Panc1 (cell line): ENCODE results near the gene SLC5A11. TPM values are rescaled to one million over a fixed set of nuclear protein-coding genes. Genes with fewer than 3 reads are reported as not detected.

Experiments used
- ATAC-seq: fragments of 200-7000 bp; cut with Tn5 transposase; 2 replicates; pipeline ENCODE4 v1.9.1; 2020; ENCODE audit warnings: mild to moderate bottlenecking, moderate library complexity
- BruUV-seq: library from RNA; stranded (reverse); fragments of 400-500 nt; replicated peaks from 2 replicates; lab custom pipeline; 2021; lab: Mats Ljungman, UMichigan
- CTCF ChIA-PET: fragments of 300-600 bp; sonication (Branson Sonifier 250); formaldehyde crosslinking; loops from one replicate; lab custom pipeline; 2022; ENCODE audit warnings: antibody characterized with exemption; lab: Charles Lee
- POLR2A ChIA-PET: fragments of 300-600 bp; sonication (Branson Sonifier 250); formaldehyde crosslinking; loops from one replicate; lab custom pipeline; 2022; ENCODE audit warnings: antibody characterized with exemption; lab: Charles Lee
- DNase-seq: peaks from one replicate; pipeline ENCODE4 v3.0.0-alpha.2; 2010; ENCODE audit warnings: low read depth, low spot score
- H3K27ac ChIP-seq: 2 replicates; pipeline ENCODE4 v1.5.1; 2011; ENCODE audit warnings: mild to moderate bottlenecking, low read length, inconsistent platforms
- H3K27me3 ChIP-seq: fragments of 200-500 bp; sonication (Bioruptor generic); 2 replicates; pipeline ENCODE4 v1.6.0; 2014; ENCODE audit warnings: low read length, inconsistent platforms; ENCODE audit not compliant: control insufficient read depth, insufficient read depth
- H3K36me3 ChIP-seq: fragments of 200-500 bp; sonication (Bioruptor generic); 2 replicates; pipeline ENCODE4 v1.5.1; 2014; ENCODE audit warnings: inconsistent platforms, mild to moderate bottlenecking, low read length, moderate library complexity; ENCODE audit not compliant: control insufficient read depth, insufficient read depth
- H3K4me1 ChIP-seq: 2 replicates; pipeline ENCODE4 v1.5.1; 2011; ENCODE audit warnings: inconsistent platforms, mild to moderate bottlenecking, low read length, moderate library complexity; ENCODE audit not compliant: control insufficient read depth, insufficient read depth
- H3K4me3 ChIP-seq, 2 experiments: 2 replicates each; pipeline ENCODE4 v1.5.1; 2011 to 2012; ENCODE audit warnings: low read depth in 2 of 2, low read length in 2 of 2, mild to moderate bottlenecking in 2 of 2, inconsistent platforms in 1 of 2, moderate library complexity in 1 of 2
- H3K9me3 ChIP-seq: fragments of 200-500 bp; sonication (Bioruptor generic); 2 replicates; pipeline ENCODE4 v1.5.1; 2014; ENCODE audit warnings: low read depth, mild to moderate bottlenecking, inconsistent platforms, low read length, moderate library complexity; ENCODE audit not compliant: control insufficient read depth, insufficient read depth
- CTCF ChIP-seq: fragments of 450-650 bp; IDR thresholded peaks from 2 replicates; pipeline ENCODE4 v1.5.1; 2017; ENCODE audit warnings: mild to moderate bottlenecking
- POLR2AphosphoS5 ChIP-seq: IDR thresholded peaks from 2 replicates; pipeline ENCODE4 v1.6.1; 2012; ENCODE audit warnings: mild to moderate bottlenecking, low read depth, low read length, moderate library complexity
- REST ChIP-seq, 2 experiments: IDR thresholded peaks; 2 replicates each; pipeline ENCODE4 v1.6.1; 2011 to 2012; ENCODE audit warnings: low read depth in 2 of 2, control low read depth in 1 of 2, low read length in 1 of 2, mild to moderate bottlenecking in 1 of 2, moderate library complexity in 1 of 2; ENCODE audit not compliant: insufficient read depth in 1 of 2
- SIN3A ChIP-seq: IDR thresholded peaks from 2 replicates; pipeline ENCODE4 v1.6.1; 2012; ENCODE audit warnings: low read depth, mild to moderate bottlenecking, low read length, moderate library complexity, borderline replicate concordance; ENCODE audit not compliant: insufficient read depth
- TCF7L2 ChIP-seq: IDR thresholded peaks from 2 replicates; pipeline ENCODE4 v1.6.1; 2011; ENCODE audit warnings: mild to moderate bottlenecking, low read depth, low read length, inconsistent platforms
- in situ Hi-C: cut with HindIII; loops from 2 replicates; pipeline ENCODE4 v1.10.0; 2016; ENCODE audit warnings: low sequenced_read_pairs, low pct_unique_long_range_greater_than_20kb
- intact Hi-C: fragments of 100-400 bp; cut with micrococcal nuclease; formaldehyde crosslinking; loops from one replicate; pipeline ENCODE4 v1.10.0; 2022; ENCODE audit not compliant: unreplicated experiment
- total RNA-seq: library from RNA; stranded (reverse); gene quantifications from one replicate; pipeline ENCODE4 v1.2.1, GENCODE V29; 2021; ENCODE audit not compliant: unreplicated experiment

The SLC5A11 gene
- total RNA-seq, 1 experiment from 2014 or later: 0.13 TPM

DNA sequence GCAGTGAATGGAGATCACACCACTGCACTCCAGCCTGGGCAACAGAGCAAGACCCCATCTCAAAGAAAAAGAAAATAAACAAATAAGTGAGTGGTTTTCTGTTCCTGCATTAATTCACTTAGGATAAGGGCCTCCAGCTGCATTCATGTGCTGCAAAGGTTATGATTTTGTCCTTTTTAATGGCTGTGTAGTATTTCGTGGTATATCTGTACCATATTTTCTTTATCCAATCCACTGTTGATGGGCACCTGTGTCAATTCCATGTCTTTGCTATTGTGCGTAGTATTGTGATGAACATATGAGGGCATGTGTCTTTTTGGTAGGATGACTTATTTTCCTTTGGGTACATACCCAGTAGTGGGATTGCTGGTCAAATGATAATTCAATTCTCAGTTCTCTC, 33.9 kb downstream of the SLC5A11 start:
- H3K4me1 ChIP-seq: no peaks in the 10 kb centered on the region
- intact Hi-C loops (no loop called here), in situ Hi-C loops (no loop called here)
- H3K27ac ChIP-seq: no peak overlapping the region
- DNase-seq (no peak), ATAC-seq (no peak)
- no peaks in the 10 kb centered on the region for H3K9me3 ChIP-seq
- POLR2A ChIA-PET: no interaction called here
- no peak overlapping the region for H3K4me3 ChIP-seq
- no TSS peak for BruUV-seq
- TF ChIP-seq SIN3A (no peak), REST (IDR thresholded peaks at IDR 0.05; ENCODE audit: insufficient read depth in 1 of 2, low read depth in 2 of 2, low read length in 1 of 2) (no peak), TCF7L2 (no peak), POLR2AphosphoS5 (no peak), CTCF (no peak)
- no peaks in the 10 kb centered on the region for H3K27me3 ChIP-seq
- H3K36me3 ChIP-seq: no peaks in the 10 kb centered on the region
- CTCF ChIA-PET: no interaction called here

DNA sequence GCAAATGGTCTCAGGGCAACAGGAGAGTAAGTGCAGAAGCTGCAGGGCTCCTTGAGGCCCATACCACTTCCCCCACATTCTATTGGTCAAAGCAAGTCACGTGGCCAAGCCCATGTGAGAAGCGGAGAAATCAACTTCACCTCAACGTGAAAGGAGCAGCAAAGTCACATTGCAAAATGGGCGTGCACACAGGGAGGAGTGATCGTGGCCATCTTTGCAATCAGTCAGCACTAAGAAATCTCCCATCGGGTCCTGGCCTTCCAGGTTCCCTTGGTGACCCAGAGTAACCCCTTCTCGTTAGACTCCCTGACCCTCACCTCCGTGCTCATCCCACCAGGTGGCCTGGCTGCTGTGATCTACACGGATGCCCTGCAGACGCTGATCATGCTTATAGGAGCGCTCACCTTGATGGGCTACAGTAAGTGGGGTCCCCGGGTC, 38.0 kb downstream of the SLC5A11 start:
- CTCF ChIA-PET: no interaction called here
- intact Hi-C loops: no loop called here
- H3K4me3 ChIP-seq: no peak overlapping the region
- peaks cover 6% of the 10 kb centered on the region; the same call in 1 of the 2 replicates for H3K9me3 ChIP-seq
- BruUV-seq: no TSS peak
- in situ Hi-C loops: no loop called here
- POLR2A ChIA-PET: interaction anchor here (0.6 kb wide), 1 partner anchor 220 kb away, joined by 8 read pairs; no protein-coding TSS in a partner anchor
- H3K27me3 ChIP-seq: no peaks in the 10 kb centered on the region
- ATAC-seq: 0 out of 2 replicates have a peak, but pooled peaks have one; percentile 21
- DNase-seq: no peak
- no peaks in the 10 kb centered on the region for H3K4me1 ChIP-seq
- H3K27ac ChIP-seq: no peak overlapping the region
- no peaks in the 10 kb centered on the region for H3K36me3 ChIP-seq
- TF ChIP-seq TCF7L2 (no peak), REST (IDR thresholded peaks at IDR 0.05; ENCODE audit: insufficient read depth in 1 of 2, low read depth in 2 of 2, low read length in 1 of 2) (no peak), CTCF (no peak), POLR2AphosphoS5 (no peak), SIN3A (no peak)
